WTC11 (cell line): ENCODE measurements around the gene RAI14. TPM values are rescaled to one million over a fixed set of nuclear protein-coding genes. Genes with fewer than 3 reads are reported as not detected.

Experiments
- ATAC-seq: fragments of 200-7000 bp; cut with Tn5 transposase; 2 replicates; pipeline ENCODE4 v1.10.0; 2021; ENCODE audit warnings: mild to moderate bottlenecking, moderate library complexity
- CTCF ChIA-PET: fragments of 300-600 bp; sonication (Branson Sonifier 250); formaldehyde crosslinking; loops from one replicate; lab custom pipeline; 2021; ENCODE audit warnings: antibody characterized with exemption; lab: Charles Lee
- POLR2A ChIA-PET: fragments of 350-600 bp; sonication (Branson Sonifier 250); formaldehyde crosslinking; loops from one replicate; lab custom pipeline; 2021; ENCODE audit warnings: antibody characterized with exemption; lab: Charles Lee
- DNase-seq: peaks from one replicate; pipeline ENCODE4 v3.0.0; 2021; ENCODE audit warnings: low spot score
- H3K27ac Mint-ChIP-seq: 2 replicates; pipeline ENCODE4 v1.8.0; 2021; ENCODE audit warnings: mixed read lengths
- H3K27me3 Mint-ChIP-seq: 2 replicates; pipeline ENCODE4 v1.8.0; 2021; ENCODE audit warnings: low read depth, mild to moderate bottlenecking, moderate library complexity, mixed read lengths
- H3K36me3 Mint-ChIP-seq: 2 replicates; pipeline ENCODE4 v1.8.0; 2021; ENCODE audit warnings: mixed read lengths
- H3K4me1 Mint-ChIP-seq: 2 replicates; pipeline ENCODE4 v1.8.0; 2022; ENCODE audit warnings: mixed read lengths
- H3K4me3 Mint-ChIP-seq: 2 replicates; pipeline ENCODE4 v1.8.0; 2021; ENCODE audit warnings: mild to moderate bottlenecking, moderate library complexity, mixed read lengths
- H3K9me3 Mint-ChIP-seq: 2 replicates; pipeline ENCODE4 v1.8.0; 2021; ENCODE audit warnings: mixed read lengths
- ATF1 ChIP-seq: sonication (generic); formaldehyde crosslinking; IDR thresholded peaks from 2 replicates; pipeline ENCODE4 v1.8.1; 2023; ENCODE audit warnings: mild to moderate bottlenecking, moderate library complexity, missing genetic modification reagents
- ATF6 ChIP-seq: sonication (generic); formaldehyde crosslinking; IDR thresholded peaks from 2 replicates; pipeline ENCODE4 v1.8.1; 2023; ENCODE audit warnings: mild to moderate bottlenecking, missing genetic modification reagents
- CBFB ChIP-seq: sonication (generic); formaldehyde crosslinking; IDR thresholded peaks from 2 replicates; pipeline ENCODE4 v1.8.1; 2022; ENCODE audit warnings: mild to moderate bottlenecking, low read depth, missing genetic modification reagents
- CDX4 ChIP-seq: fragments of 250-450 bp; sonication (Bioruptor Pico); IDR thresholded peaks from 2 replicates; pipeline ENCODE4 v1.9.0; 2021; ENCODE audit warnings: moderate library complexity, mild to moderate bottlenecking, inconsistent platforms, borderline replicate concordance
- CREM ChIP-seq: sonication (generic); formaldehyde crosslinking; IDR thresholded peaks from 2 replicates; pipeline ENCODE4 v1.8.1; 2022; ENCODE audit warnings: mild to moderate bottlenecking, missing genetic modification reagents, moderate library complexity
- CTCF ChIP-seq: fragments of 200-600 bp; IDR thresholded peaks from 2 replicates; pipeline ENCODE4 v1.8.0; 2022; ENCODE audit warnings: antibody characterized with exemption
- E2F5 ChIP-seq: sonication (generic); formaldehyde crosslinking; IDR thresholded peaks from 2 replicates; pipeline ENCODE4 v1.8.1; 2022; ENCODE audit warnings: mild to moderate bottlenecking, moderate library complexity, missing genetic modification reagents
- ELF4 ChIP-seq: sonication (generic); formaldehyde crosslinking; IDR thresholded peaks from 2 replicates; pipeline ENCODE4 v1.8.1; 2022; ENCODE audit warnings: low read depth, mild to moderate bottlenecking, moderate library complexity, missing genetic modification reagents
- FOXK1 ChIP-seq: sonication (generic); formaldehyde crosslinking; IDR thresholded peaks from 2 replicates; pipeline ENCODE4 v1.8.0; 2022; ENCODE audit warnings: mild to moderate bottlenecking, moderate library complexity, missing genetic modification reagents
- GTF2I ChIP-seq: fragments of 250-450 bp; sonication (Bioruptor Pico); conservative IDR thresholded peaks from 2 replicates; pipeline ENCODE4 v1.4.0; 2021; ENCODE audit warnings: mild to moderate bottlenecking
- JAZF1 ChIP-seq: fragments of 250-450 bp; sonication (Bioruptor Pico); IDR thresholded peaks from 2 replicates; pipeline ENCODE4 v1.9.0; 2021; ENCODE audit warnings: moderate library complexity, mild to moderate bottlenecking, inconsistent platforms
- MAX ChIP-seq: sonication (generic); formaldehyde crosslinking; IDR thresholded peaks from 2 replicates; pipeline ENCODE4 v1.8.0; 2022; ENCODE audit warnings: mild to moderate bottlenecking, missing genetic modification reagents
- MXD4 ChIP-seq: fragments of 250-450 bp; sonication (Bioruptor Pico); IDR thresholded peaks from 2 replicates; pipeline ENCODE4 v1.8.0; 2021; ENCODE audit warnings: mild to moderate bottlenecking, moderate library complexity, borderline replicate concordance
- MYBL2 ChIP-seq: sonication (generic); formaldehyde crosslinking; IDR thresholded peaks from 2 replicates; pipeline ENCODE4 v1.8.1; 2023; ENCODE audit warnings: mild to moderate bottlenecking, moderate library complexity, missing genetic modification reagents
- RELA ChIP-seq: sonication (generic); formaldehyde crosslinking; IDR thresholded peaks from 2 replicates; pipeline ENCODE4 v1.8.1; 2022; ENCODE audit warnings: missing genetic modification reagents, mild to moderate bottlenecking, borderline replicate concordance
- RORB ChIP-seq: fragments of 250-450 bp; sonication (Bioruptor Pico); IDR thresholded peaks from 2 replicates; pipeline ENCODE4 v1.9.0; 2021; ENCODE audit warnings: mild to moderate bottlenecking
- TP53 ChIP-seq: sonication (generic); formaldehyde crosslinking; IDR thresholded peaks from 2 replicates; pipeline ENCODE4 v1.8.1; 2023; ENCODE audit warnings: mild to moderate bottlenecking, missing genetic modification reagents
- USF1 ChIP-seq: sonication (generic); formaldehyde crosslinking; IDR thresholded peaks from 2 replicates; pipeline ENCODE4 v1.8.0; 2022; ENCODE audit warnings: mild to moderate bottlenecking, missing genetic modification reagents
- ZNF121 ChIP-seq: sonication (generic); formaldehyde crosslinking; IDR thresholded peaks from 2 replicates; pipeline ENCODE4 v1.8.0; 2023; ENCODE audit warnings: missing genetic modification reagents
- ZNF396 ChIP-seq: fragments of 250-450 bp; sonication (Bioruptor Pico); IDR thresholded peaks from 2 replicates; pipeline ENCODE4 v1.8.0; 2021; ENCODE audit warnings: mild to moderate bottlenecking, moderate library complexity, borderline replicate concordance
- ZNF416 ChIP-seq: fragments of 250-450 bp; sonication (Bioruptor Pico); IDR thresholded peaks from 2 replicates; pipeline ENCODE4 v1.9.0; 2021; ENCODE audit warnings: mild to moderate bottlenecking, inconsistent platforms
- ZSCAN18 ChIP-seq: fragments of 250-450 bp; sonication (Bioruptor Pico); IDR thresholded peaks from 2 replicates; pipeline ENCODE4 v2.1.2; 2022; ENCODE audit warnings: mild to moderate bottlenecking, moderate library complexity
- total RNA-seq: library from RNA; stranded (reverse); gene quantifications from 3 replicates; pipeline ENCODE4 v1.2.3, GENCODE V29; 2021

RAI14 gene
- total RNA-seq, 1 experiment from 2014 or later, result 185 TPM

GRCh38 chr5:34813509-34813908 lies 157.4 kb downstream of the RAI14 start:
- CTCF ChIA-PET, result interaction anchor here (1.1 kb wide), 1 partner anchor 327 kb away, joined by 4 read pairs; no protein-coding TSS in a partner anchor
- POLR2A ChIA-PET, result no interaction called here
- no peaks in the 10 kb centered on the region for H3K4me1 Mint-ChIP-seq
- H3K27ac Mint-ChIP-seq, result 0 out of 2 replicates have a peak overlapping the region, but pooled peaks have one; percentile 55
- peaks cover 50% of the 10 kb centered on the region for H3K36me3 Mint-ChIP-seq
- H3K27me3 Mint-ChIP-seq, result no peaks in the 10 kb centered on the region
- no peak overlapping the region for H3K4me3 Mint-ChIP-seq
- no peak for TF ChIP-seq ZSCAN18 (CRISPR knock-in tag)
- TF ChIP-seq ATF1 (CRISPR knock-in tag), result no peak
- TF ChIP-seq JAZF1 (CRISPR knock-in tag), result no peak
- TF ChIP-seq ZNF416, result no peak
- TF ChIP-seq CTCF, result no peak
- TF ChIP-seq ZNF396 (CRISPR knock-in tag), result no peak
- no peak for TF ChIP-seq ZNF121 (CRISPR knock-in tag)
- no peak for TF ChIP-seq ELF4
- TF ChIP-seq USF1 (CRISPR knock-in tag), result no peak
- TF ChIP-seq RELA (CRISPR knock-in tag), result no peak
- TF ChIP-seq MYBL2 (CRISPR knock-in tag), result no peak
- TF ChIP-seq CDX4 (CRISPR knock-in tag), result no peak
- DNase-seq, result no peak
- ATAC-seq, result no peak
- no peaks in the 10 kb centered on the region for H3K9me3 Mint-ChIP-seq

- H3K27me3 Mint-ChIP-seq, result no peaks in the 10 kb centered on the region
- DNase-seq (no peak), ATAC-seq (no peak)
- no peak overlapping the region for H3K27ac Mint-ChIP-seq
- POLR2A ChIA-PET, result no interaction called here
- CTCF ChIA-PET, result interaction anchor here (1.4 kb wide), 1 partner anchor 186 kb away, joined by 4 read pairs; no protein-coding TSS in a partner anchor
- H3K4me3 Mint-ChIP-seq, result no peak overlapping the region
- peaks cover 54% of the 10 kb centered on the region for H3K36me3 Mint-ChIP-seq
- H3K9me3 Mint-ChIP-seq, result no peaks in the 10 kb centered on the region
- H3K4me1 Mint-ChIP-seq, result no peaks in the 10 kb centered on the region
- TF ChIP-seq MXD4 (no peak), GTF2I (no peak), RORB (CRISPR knock-in tag) (no peak), E2F5 (no peak), FOXK1 (no peak), MAX (CRISPR knock-in tag) (no peak), CREM (no peak), TP53 (no peak), CTCF (no peak), ATF6 (CRISPR knock-in tag) (no peak), CBFB (CRISPR knock-in tag) (no peak)
Measured at GRCh38 chr5:34817558-34818351, 161.6 kb downstream of the RAI14 start.
